Mesenteric fat pad (tissue), 1 donor: Measurements from ENCODE around the gene TLE3. TPM values are rescaled to one million over a fixed set of nuclear protein-coding genes. Genes with fewer than 3 reads are reported as not detected.

ENCODE experiments used
- DNase-seq: peaks from one replicate; pipeline ENCODE4 v3.0.0-alpha.2; 2020; ENCODE audit warnings: low spot score
- total RNA-seq: library from RNA; stranded (reverse); fragmentation: NEBNext Ultra II Directional; extraction: Animal tissue kit (Norgen Biotek cat#: 25700); gene quantifications from one replicate; pipeline ENCODE4 v1.2.1, GENCODE V29; 2021
- donor health status: DM: yes; HTN: yes; CAD: no.

The TLE3 gene
- total RNA-seq, 1 donor from 2014 or later: 52.5 TPM

DNA sequence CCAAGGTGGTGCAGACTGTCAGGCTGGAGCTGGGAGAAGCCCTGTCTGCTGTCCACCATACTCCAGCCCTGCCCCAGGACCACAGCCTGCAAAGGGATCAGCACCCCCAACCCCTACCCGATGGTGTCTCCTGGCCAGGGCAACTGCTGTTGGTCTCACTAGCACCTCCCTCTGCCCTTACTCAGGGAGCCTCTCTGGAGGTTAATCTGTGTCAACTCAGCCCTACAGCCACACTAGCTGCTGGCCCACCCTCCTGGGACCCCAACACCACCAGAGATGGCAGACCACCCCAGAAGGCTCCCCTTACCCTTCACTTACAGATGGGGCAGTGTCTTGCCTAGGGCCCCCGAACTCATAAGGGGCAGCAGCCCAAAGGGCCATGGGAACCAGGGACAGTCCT, 65.2 kb downstream of the TLE3 start:
- DNase-seq: no peak

DNA sequence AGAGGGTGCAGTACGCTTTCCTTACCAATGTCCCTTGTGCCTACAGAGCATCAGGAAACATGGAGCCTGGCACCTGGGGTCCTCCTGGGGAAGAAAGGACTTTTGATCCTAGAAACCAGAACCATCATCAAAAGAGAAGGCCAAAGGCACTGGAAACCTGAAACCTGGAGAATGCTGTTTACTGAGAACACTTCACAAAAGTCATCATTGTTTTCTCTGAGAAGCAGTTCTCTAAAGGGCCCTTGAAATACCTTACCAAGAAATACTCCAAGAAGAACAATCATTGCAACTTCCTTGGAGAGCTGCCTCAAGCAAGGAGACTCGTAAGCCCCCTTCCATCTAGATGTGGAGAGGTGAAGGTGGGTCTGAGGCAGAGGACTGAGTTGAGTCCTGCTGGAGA, 66.0 kb downstream of the TLE3 start:
- no peak for DNase-seq

DNA sequence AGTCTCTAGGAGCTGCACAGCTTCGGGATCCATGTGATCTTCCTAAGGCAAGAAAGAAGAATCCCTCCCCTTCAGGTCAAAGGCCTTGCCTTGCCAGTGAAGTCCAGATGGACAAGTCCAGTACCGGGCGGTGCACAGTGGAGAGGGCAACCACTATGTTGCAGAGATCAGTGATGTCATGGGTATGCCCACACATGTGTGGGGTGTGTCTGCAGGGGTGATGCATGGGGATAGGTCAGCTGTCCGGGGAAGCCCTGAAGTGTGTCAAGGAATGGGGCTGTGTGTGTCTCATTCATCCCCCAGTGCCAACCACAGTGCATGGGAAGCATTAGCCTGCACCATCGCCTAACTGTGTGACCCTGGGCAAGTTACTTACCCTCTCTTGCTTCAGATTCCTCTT, 66.5 kb downstream of the TLE3 start:
- DNase-seq: no peak

DNA sequence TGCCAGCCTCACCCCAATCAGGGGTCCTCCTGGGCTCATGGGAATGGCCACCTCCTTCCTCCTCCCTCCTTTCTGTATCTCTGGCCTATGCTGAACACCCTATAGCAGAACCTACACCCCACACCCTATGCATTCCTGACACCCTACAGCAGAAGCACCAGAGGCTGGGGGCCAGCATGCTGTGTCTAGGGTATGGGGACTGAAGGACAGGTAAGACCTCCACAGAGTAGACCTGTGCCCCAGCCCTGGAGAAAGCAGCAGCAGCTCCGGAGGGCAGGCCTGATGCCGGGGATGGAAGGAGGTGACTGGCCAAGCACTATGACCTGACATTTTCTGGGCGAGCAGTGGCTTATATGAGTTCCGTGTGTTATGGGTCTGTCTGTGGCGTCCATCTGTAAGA, 66.9 kb downstream of the TLE3 start:
- DNase-seq: no peak

DNA sequence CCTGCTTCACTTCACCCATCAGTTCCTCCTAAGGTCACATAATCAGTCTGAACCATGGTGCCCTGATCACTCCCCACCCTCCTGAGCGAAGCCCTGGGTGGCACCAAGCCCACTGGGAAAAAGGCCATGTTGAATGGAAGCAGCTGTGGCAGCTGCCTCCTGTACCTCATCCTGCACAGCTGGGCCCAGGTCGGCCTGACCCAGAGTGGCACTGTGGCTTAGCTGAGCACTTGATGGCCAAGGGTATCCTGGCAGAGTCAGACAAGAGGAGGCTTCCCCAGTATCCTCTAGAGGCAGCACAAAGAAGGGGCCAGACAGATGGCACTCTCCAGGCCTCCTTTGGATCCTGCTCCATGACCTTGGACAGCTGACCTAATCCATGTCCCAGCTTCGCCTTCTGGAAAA, 68.4 kb downstream of the TLE3 start:
- DNase-seq: no peak

DNA sequence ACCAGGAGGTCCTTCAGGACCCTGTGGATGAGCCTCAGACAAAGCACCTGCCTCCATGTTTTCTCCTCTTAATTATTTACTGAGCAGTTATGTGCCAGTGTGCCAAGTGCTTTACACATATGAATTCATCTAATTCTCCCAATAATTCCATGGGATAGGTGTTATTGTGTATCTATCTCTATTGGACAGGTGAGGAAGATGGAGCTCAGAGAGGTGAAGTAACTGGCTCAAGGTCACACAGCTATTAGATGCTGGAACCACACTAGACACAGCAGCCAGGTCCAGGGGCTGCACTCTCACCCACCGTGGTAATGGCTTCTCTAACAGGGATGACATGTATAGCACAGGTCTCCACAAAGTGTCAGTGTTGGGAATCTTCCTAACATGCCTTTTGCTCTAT, 70.2 kb downstream of the TLE3 start:
- no peak for DNase-seq

DNA sequence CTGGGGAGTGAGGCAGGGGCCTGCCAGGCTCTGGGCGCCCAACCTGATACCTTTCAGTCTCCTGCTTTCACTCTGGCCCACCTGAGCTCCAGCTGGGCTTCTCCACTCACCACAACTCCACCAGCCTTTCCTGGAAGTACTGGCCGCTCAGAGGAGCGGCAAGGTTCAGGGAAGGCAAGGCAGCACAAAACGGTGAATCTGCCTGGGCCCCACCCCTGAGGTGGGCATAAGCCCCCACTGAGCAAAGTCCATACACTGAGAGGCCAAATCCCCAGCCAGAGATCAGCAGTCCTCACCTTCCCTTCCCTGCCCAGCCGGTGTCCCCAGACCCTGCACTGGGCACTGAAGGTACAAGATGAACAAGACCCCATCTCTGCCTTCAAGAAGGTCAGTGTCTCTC, 70.7 kb downstream of the TLE3 start:
- DNase-seq: no peak

DNA sequence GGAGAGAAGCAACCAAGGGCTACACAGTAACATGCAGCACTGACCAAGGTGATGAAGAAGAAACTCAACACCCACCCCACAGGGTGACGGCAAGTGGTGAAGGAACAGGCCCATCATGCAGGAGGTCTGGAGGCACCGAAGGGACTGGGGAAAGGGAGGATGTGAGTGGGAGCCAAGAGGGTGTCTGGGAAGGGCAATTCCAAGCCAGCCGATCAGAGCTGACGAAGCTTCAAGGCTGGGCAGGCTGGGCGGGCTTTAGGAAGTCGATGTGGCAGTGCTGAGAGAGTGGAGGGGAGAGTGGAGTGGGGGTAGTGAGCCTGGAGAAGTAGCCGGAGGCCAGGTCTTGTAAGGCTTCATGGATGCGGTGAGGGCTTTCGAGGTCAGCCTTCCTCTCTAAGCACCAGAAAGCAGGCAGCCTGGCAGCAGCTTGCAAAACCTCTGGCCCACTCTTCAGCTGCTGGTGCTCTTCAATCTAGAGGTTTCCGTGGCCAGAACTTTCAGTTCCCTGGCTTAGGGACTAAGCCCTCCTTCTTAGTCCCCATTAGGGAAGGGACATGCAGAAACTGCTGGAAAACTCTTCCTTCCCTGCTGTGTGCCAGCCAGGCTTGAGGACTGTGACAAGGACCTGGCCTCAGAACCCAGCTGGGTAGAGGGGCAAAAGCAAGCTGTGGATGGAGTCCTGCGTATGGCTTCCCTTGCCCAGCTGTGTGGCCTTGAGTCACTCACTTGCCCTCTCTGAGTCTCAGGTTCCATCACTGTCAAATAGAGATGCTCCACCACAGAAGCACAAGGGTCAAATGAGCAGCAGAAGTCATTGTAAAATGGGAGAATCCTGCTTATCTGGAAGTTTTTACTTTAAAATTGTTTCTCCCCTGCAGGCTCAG, 72.1 kb downstream of the TLE3 start:
- no peak for DNase-seq

DNA sequence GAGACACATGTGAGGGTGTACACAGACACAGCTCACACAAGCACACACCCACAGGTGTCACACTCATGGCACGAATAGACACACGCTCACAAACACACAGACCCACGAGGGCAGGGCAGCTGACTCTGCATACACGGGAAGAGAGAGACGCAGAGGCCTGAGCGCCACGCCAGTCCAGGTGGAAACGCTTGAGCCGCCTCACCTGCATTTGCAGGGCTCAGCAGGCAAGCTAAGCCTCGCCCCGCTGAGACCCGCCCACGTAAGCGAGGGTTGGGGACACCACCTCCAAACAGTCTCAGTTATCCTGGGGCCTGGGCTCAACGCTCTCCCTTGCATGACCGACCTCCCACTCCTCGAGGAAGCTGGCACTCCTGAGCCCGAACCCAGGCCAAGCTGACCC, 73.2 kb downstream of the TLE3 start:
- DNase-seq: no peak

DNA sequence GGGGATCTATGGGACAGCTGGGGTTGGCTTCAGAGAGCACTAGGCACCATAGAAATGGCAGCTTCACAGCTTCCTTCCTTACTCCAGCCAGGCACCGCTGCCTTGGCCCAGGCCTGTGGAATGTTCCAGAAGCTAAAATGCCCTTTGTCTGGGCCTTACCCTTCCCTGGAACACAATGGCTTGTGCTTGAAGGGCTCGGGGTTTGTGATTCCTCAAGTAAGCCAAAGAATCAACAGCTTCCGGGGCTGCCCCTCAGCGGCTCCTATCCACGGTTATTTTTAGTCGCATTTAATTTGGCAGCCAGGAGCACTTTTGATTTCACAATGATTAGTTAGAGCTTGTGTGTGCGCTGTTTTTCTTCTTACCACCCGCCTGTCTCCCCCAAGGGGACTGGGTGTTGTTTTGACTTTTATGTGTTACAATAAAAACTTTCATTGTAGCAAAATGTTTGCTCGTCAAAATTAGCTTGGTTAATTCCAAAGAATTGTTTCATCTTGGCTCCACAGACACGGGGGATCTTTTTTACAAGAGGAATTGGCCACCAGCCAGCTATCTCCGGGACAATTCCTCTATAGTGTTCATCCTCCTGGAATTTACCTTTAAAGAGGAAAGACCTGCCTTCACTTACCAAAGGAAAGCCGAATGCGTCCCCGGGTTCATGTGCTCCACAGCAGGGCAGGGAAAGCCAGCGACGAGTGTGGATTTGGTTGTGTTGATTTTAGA, 73.8 kb downstream of the TLE3 start:
- no peak for DNase-seq

DNA sequence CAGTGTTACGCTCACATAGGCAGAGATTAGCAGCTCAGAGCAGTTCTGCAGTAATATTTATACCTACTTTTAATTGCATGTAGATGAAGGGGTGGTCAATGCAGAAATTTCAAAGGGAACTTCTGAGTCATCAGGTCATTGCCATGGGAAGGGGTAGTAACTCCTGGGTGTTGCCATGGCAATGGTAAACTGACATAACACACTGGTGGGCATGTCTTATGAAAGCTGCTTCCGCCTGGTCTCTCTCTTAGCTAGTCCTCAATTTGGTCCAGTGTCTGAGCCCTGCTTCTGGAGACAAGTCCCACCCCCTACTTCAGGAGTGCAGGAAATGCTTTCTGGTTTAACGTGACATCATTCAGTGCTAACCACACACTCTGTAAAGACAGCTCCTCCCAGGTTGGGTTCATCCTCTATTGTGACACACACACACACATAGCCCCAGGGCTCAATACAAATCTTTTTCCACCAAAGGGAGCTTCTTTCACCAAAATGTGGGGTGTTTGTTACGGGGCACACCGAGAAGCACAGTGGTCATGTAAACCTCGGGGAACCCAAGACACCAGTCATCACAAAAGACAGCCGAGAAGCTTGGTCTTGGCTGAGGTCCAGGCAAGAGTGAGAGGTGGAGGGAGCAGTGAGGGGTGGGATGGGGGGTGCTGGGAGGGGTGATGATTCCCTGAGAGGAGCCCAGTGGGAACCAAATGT, 74.5 kb downstream of the TLE3 start:
- DNase-seq: no peak

DNA sequence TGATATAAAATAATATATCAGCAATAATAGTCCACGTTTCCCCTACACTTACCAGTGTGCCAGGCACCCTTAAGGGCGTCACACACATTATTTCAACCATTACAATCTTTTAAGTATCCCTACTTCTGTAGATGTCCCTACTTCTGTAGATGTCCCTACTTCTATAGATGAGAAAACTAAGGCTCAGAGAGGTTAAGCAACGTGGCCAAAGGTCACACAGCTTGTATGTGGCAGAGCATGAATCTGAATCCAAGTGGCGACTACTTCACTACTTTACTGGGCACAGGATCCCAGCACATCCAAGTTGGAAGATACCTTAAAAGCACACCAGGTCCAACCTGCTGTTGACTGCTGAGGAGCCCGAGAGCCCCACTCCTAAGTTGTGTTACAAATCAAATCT, 77.5 kb downstream of the TLE3 start:
- DNase-seq: no peak

DNA sequence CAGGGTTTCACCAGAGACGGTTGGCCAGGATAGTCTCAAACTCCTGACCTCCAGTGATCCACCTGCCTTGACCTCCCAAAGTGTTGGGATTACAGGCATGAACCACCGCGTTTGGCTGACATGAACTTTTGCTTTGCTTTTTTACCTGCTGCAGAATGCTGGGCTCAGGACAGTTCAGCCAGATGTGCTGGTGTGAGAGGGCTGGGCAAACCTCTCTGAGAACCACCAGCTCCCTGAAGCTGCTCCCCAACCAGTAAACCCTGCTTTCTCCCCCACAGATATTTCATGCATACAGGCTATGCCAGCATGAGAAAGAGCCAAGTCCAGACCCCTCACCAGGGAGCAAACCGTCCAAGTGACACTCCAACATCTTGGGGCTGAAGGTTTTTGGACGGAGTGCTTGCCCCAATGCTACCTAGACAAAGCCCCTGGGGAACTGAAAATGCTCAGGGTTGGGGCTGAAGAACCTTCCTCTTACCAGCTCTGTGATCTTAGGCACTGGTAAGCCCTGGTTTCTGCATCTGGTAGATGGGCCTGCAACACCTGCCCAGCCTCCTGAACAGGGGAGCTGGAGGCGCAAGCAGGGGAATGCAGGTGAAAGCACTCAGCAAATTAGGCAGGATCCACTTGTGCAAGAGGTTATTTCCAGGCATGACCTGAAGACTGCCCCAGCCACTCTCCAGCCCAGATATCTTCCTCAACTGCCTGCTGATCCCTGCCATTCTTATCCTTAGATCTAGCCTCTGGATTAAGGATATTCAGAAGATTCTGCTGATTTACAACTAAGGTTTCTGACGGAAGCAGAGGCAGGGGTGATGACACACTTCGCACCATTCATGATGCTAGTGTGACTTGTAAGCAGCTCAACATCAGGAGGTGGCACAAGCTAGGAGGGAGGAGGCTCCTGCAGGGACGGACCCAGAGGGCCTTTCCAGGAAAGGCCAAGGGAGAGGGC, 78.8 kb downstream of the TLE3 start:
- DNase-seq: peak; percentile 53

DNA sequence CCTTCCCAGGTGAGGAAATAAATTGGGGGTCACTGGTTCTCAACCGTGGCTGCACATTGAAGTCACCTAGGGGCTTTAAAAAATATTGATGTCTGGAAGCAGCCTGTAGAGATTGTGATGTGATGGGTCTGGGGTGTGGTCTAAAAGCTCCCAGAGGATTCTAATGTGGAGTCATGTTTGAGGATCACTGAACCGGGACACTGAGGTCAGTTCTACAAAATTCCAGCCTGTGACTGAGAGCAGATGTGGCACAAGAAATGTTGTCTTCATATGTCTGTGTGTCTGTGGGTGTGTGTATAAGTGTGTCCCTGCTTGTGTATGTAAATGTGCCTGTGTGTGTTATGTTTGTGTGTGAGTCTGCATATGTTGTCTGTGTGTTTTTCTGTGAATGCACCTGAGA, 79.9 kb downstream of the TLE3 start:
- DNase-seq: no peak

DNA sequence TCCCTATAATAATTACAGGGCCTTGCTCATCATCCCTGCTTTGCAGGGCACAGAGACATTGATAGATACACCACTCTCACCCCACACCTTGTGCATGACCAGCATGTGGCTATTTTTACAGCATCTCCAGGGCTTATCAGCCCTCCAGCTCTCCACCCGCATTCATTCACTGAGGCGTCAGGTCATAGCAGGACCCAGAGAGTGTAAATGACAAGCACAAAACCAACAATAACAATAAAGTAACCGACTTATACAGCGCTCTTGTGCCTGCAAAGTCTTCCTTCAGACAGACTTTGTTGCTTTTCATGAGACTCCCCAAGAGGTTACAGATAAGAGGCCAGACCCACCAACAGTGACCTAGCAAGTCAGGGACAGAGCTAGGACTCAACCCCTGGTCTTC, 80.7 kb downstream of the TLE3 start:
- DNase-seq: no peak

DNA sequence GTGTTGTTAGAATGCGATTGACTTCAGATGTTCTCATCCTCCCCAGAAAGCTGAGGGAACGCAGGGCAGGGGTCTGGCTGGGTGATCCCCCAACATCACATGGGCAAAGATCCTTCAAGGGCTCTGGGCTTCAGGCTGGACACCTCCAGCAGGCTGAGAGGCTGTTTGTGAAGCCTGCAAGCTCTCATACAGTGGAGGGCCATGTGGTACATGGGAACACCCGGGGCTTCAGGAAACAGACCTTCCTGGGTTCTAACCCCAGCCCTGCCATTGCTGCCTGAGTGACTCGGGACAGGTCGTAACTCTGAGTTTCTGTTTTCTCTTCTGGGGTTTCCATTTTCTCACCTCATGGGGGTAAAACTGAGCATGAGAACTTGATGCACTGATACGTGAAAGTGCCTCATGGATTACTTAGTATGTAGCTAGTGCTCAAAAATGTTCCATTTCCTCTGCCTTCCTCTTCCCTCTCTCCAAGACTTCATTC, 81.2 kb downstream of the TLE3 start:
- peak; percentile 60 for DNase-seq

DNA sequence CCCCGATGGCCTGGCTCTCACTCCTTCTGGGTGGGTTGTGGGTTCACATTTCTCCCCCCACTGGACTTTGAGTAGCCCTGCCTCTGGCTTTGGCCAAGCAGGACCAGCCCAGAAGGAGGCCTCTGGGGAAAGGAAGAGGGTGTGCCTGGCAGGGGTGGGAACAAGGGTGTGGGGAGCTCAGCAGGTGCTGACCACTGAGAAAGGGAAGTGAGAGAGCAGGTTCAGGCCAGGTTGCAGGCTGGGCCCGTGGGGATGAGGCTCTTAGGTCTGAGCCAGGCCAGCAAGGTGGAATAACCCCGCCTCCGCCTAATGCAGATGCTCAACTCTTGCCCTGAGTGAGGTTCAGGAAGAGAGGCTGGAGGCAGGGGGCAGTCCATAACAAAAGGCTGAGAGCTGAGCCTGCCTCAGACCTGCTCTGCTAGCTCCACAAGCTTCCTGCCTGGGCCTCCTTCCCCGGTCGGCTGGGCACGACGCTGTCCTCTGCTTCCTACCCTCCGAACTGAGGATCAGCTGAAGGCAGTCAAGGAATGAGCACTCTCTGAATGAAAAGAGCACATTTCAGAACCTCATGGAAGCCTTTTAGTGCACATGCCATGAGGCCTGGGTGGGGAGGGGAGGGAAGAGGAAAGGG, 82.7 kb downstream of the TLE3 start:
- DNase-seq: no peak

DNA sequence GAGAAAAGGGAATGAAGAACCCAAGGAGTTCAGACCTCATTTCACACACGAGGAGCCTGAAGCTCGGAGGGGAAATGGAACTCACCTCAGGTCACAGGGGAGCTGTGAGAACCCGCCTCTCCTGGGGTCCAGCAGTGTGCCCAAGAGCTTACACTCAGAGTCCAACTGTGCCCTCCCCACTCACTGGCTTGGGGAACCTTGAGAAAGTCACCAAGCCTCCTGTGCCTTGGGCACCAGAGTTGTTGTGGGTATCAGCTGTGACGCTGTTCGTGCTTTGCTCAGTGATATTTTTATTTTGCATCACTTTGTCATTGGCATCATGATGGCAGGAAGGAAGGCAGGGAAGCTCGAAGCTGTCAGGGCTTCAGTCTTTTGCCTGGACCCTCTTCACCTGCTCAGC, 83.4 kb downstream of the TLE3 start:
- DNase-seq: no peak

DNA sequence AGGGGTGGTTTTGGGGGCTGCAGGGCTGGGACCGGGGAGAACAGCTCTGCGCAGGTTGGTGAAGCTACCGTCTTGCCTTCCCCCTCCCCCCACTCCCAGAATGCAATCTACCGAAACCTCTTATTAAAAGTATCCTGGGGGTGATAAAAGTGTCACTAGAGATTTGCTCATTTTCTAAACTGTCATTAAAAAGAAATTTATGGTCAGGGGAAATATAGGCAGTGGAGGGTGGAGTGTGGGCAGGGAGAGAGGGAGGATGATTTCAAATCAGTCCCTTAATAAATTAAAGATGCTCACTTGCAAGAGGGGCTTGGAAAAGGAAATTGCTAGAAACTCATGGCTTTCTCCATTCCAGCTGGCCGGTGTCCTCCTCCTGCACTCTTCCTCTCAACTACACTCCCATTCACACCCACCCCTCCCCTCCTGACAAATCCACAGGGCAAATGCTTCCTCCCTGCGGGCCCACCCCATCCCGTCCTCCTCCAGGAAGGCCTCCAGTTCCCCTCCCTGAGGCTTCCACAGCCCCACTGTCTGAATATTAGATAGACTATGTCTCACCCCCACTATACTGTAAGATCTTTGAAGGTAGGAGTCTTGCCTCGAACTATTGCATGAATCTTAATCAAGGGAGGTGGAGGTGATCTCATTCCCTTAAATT, 83.9 kb downstream of the TLE3 start:
- DNase-seq: no peak

DNA sequence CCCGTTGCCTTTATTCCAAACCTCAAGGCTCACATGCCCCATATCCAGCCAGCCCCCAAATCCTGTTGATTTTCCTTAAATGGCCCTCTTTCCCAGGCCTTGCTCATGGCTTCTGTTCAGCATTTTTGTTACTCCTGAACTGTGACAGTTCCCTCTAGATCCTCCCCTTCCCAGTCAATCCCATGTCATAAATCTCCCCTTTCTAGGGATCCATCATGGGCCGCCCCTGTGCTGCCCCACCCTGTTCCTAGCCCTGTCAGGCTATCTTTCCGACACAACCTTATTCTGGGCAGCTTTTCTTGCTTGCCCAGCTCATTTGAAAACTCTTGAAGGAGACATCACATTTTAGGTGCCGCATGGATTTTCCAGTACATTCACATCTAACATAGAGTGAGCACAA, 84.8 kb downstream of the TLE3 start:
- no peak for DNase-seq
